Measurements from ENCODE around the gene PSG6.
"Not testable (repeated sequence)": the region's sequence is repeated elsewhere in the genome, so short reads cannot be mapped to it uniquely, and the experiment has no call there.

The PSG6 gene

GRCh38 chr19:42906162-42906561 lies 11.5 kb downstream of the PSG6 start:
- DNase-seq (ENCODE audit: low read depth in 2 of 2): not testable (repeated sequence)

GRCh38 chr19:42900561-42900960 lies 17.1 kb downstream of the PSG6 start:
- DNase-seq (ENCODE audit: low read depth in 2 of 2): not testable (repeated sequence)

GRCh38 chr19:42899674-42900073 lies 18.0 kb downstream of the PSG6 start:
- not testable (repeated sequence) for DNase-seq (ENCODE audit: low read depth in 2 of 2)

- DNase-seq (ENCODE audit: low read depth in 2 of 2): not testable (repeated sequence)
Observed at GRCh38 chr19:42899110-42899509, 18.6 kb downstream of the PSG6 start.

GRCh38 chr19:42898656-42899055 lies 19.0 kb downstream of the PSG6 start:
- DNase-seq (ENCODE audit: low read depth in 2 of 2): not testable (repeated sequence)

- not testable (repeated sequence) for DNase-seq (ENCODE audit: low read depth in 2 of 2)
Observed at GRCh38 chr19:42897729-42898128, 20.0 kb downstream of the PSG6 start.

- not testable (repeated sequence) for DNase-seq (ENCODE audit: low read depth in 2 of 2)
Observed at GRCh38 chr19:42890446-42890845, 27.2 kb downstream of the PSG6 start.

- DNase-seq (ENCODE audit: low read depth in 2 of 2): not testable (repeated sequence)
Observed at GRCh38 chr19:42887876-42888445, 29.7 kb downstream of the PSG6 start.

GRCh38 chr19:42882730-42883129 lies 35.0 kb downstream of the PSG6 start:
- not testable (repeated sequence) for DNase-seq (ENCODE audit: low read depth in 2 of 2)

GRCh38 chr19:42882010-42882409 lies 35.7 kb downstream of the PSG6 start:
- not testable (repeated sequence) for DNase-seq (ENCODE audit: low read depth in 2 of 2)

GRCh38 chr19:42881279-42881678 lies 36.4 kb downstream of the PSG6 start:
- DNase-seq (ENCODE audit: low read depth in 2 of 2): not testable (repeated sequence)

- not testable (repeated sequence) for DNase-seq (ENCODE audit: low read depth in 2 of 2)
Observed at GRCh38 chr19:42880621-42881020, 37.1 kb downstream of the PSG6 start.

GRCh38 chr19:42879613-42880012 lies 38.1 kb downstream of the PSG6 start, which contains the start of gene PSG1:
TSS of gene PSG1 (minus strand) at chr19:42879713. CDS start at chr19:42879581, 132 bp downstream.
- DNase-seq (ENCODE audit: low read depth in 2 of 2): no peak

GRCh38 chr19:42876596-42876995 lies 41.1 kb downstream of the PSG6 start:
- not testable (repeated sequence) for DNase-seq (ENCODE audit: low read depth in 2 of 2)

- not testable (repeated sequence) for DNase-seq (ENCODE audit: low read depth in 2 of 2)
Observed at GRCh38 chr19:42875881-42876280, 41.8 kb downstream of the PSG6 start.

- peak; percentile 29 to 31 for DNase-seq (ENCODE audit: low read depth in 2 of 2)
Observed at GRCh38 chr19:42874901-42875813, 42.5 kb downstream of the PSG6 start.

- not testable (repeated sequence) for DNase-seq (ENCODE audit: low read depth in 2 of 2)
Observed at GRCh38 chr19:42874136-42874535, 43.6 kb downstream of the PSG6 start.

- no peak for DNase-seq (ENCODE audit: low read depth in 2 of 2)
Observed at GRCh38 chr19:42872608-42873007, 45.1 kb downstream of the PSG6 start.

GRCh38 chr19:42857544-42857867 lies 60.2 kb downstream of the PSG6 start:
- DNase-seq (ENCODE audit: low read depth in 2 of 2): no peak

GRCh38 chr19:42856866-42857543 lies 60.7 kb downstream of the PSG6 start:
- DNase-seq (ENCODE audit: low read depth in 2 of 2): not testable (repeated sequence)

- DNase-seq (ENCODE audit: low read depth in 2 of 2): not testable (repeated sequence)
Observed at GRCh38 chr19:42854745-42855144, 62.9 kb downstream of the PSG6 start.

GRCh38 chr19:42853231-42853630 lies 64.5 kb downstream of the PSG6 start:
- not testable (repeated sequence) for DNase-seq (ENCODE audit: low read depth in 2 of 2)

All from fibroblast of skin of left biceps (primary cell).